H1 (cell line): Measurements from ENCODE around the gene METTL1. TPM values are rescaled to one million over a fixed set of nuclear protein-coding genes. Genes with fewer than 3 reads are reported as not detected.

ENCODE experiments used
- ATF3 ChIP-seq: IDR thresholded peaks from 2 replicates; pipeline ENCODE4 v1.6.1; 2011; ENCODE audit warnings: low read depth, mild to moderate bottlenecking, low read length; ENCODE audit not compliant: insufficient read depth
- CBX5 ChIP-seq: fragments of 300-800, 300-1000 bp; sonication (generic); IDR thresholded peaks from 2 replicates; pipeline ENCODE4 v1.7.1; 2016; ENCODE audit warnings: antibody characterized with exemption, low read length, low read depth
- CHD2 ChIP-seq: IDR thresholded peaks from 2 replicates; pipeline ENCODE4 v1.6.1; 2012; ENCODE audit warnings: low read length, improper control_type of control experiment
- CREB1 ChIP-seq: IDR thresholded peaks from 2 replicates; pipeline ENCODE4 v1.6.1; 2012; ENCODE audit warnings: inconsistent platforms
- EZH2 ChIP-seq: fragments of 200-600 bp; sonication (generic); IDR thresholded peaks from 2 replicates; pipeline ENCODE4 v1.7.1; 2012; ENCODE audit warnings: low read depth, mild to moderate bottlenecking, moderate library complexity, low read length, inconsistent platforms; ENCODE audit not compliant: severe bottlenecking
- FOSL1 ChIP-seq: IDR thresholded peaks from 2 replicates; pipeline ENCODE4 v1.6.1; 2011; ENCODE audit warnings: mild to moderate bottlenecking, low read depth, low read length, moderate library complexity; ENCODE audit not compliant: insufficient read depth
- GABPA ChIP-seq: IDR thresholded peaks from 2 replicates; pipeline ENCODE4 v1.6.1; 2011; ENCODE audit warnings: mild to moderate bottlenecking, low read length, moderate library complexity, borderline replicate concordance; ENCODE audit not compliant: insufficient read depth
- JUND ChIP-seq: IDR thresholded peaks from 2 replicates; pipeline ENCODE4 v1.6.1; 2011; ENCODE audit warnings: mild to moderate bottlenecking, improper control_type of control experiment, low read length
- KDM1A ChIP-seq: fragments of 200-600, 300-600 bp; sonication (generic); IDR thresholded peaks from 2 replicates; pipeline ENCODE4 v1.7.1; 2016; ENCODE audit warnings: mild to moderate bottlenecking, low read length, borderline replicate concordance
- NANOG ChIP-seq: IDR thresholded peaks from 2 replicates; pipeline ENCODE4 v1.6.1; 2011; ENCODE audit warnings: low read length, low read depth, mild to moderate bottlenecking, inconsistent platforms; ENCODE audit not compliant: insufficient read depth, poor library complexity, severe bottlenecking
- NRF1 ChIP-seq: IDR thresholded peaks from 2 replicates; pipeline ENCODE4 v1.6.1; 2011; ENCODE audit warnings: mild to moderate bottlenecking, low read depth, low read length, improper control_type of control experiment
- PHF8 ChIP-seq: fragments of 200-600 bp; sonication (generic); conservative IDR thresholded peaks from 2 replicates; pipeline ENCODE4 v1.7.1; 2012; ENCODE audit warnings: low read depth, mild to moderate bottlenecking, inconsistent platforms, low read length, moderate library complexity
- SAP30 ChIP-seq: fragments of 300-600 bp; sonication (generic); IDR thresholded peaks from 2 replicates; pipeline ENCODE4 v1.7.1; 2012; ENCODE audit warnings: low read length, moderate library complexity, mild to moderate bottlenecking, inconsistent platforms; ENCODE audit not compliant: insufficient read depth, insufficient replicate concordance
- SIN3A ChIP-seq, 2 experiments: IDR thresholded peaks in 1 of 2; conservative IDR thresholded peaks in 1 of 2; 2 replicates each; pipeline ENCODE4 v1.6.1; 2011 to 2012; ENCODE audit warnings: low read length in 2 of 2, improper control_type of control experiment in 1 of 2, low read depth in 1 of 2, mild to moderate bottlenecking in 1 of 2
- SIRT6 ChIP-seq: IDR thresholded peaks from one replicate; pipeline ENCODE4 v1.7.1; 2012; ENCODE audit warnings: low read length, inconsistent platforms
- SIX5 ChIP-seq: IDR thresholded peaks from 2 replicates; pipeline ENCODE4 v1.6.1; 2011; ENCODE audit warnings: mild to moderate bottlenecking, low read depth, low read length
- SP1 ChIP-seq: IDR thresholded peaks from 2 replicates; pipeline ENCODE4 v1.6.1; 2011; ENCODE audit warnings: low read depth, low read length
- SP2 ChIP-seq: IDR thresholded peaks from 2 replicates; pipeline ENCODE4 v1.6.1; 2012; ENCODE audit warnings: mild to moderate bottlenecking, low read length, inconsistent platforms
- TEAD4 ChIP-seq: IDR thresholded peaks from 2 replicates; pipeline ENCODE4 v1.6.1; 2012; ENCODE audit warnings: low read depth, low read length, inconsistent platforms, mixed read lengths
- ZNF274 ChIP-seq: IDR thresholded peaks from 2 replicates; pipeline ENCODE4 v1.7.0; 2012; ENCODE audit warnings: low read length, borderline replicate concordance; ENCODE audit errors: extremely low read depth
- polyA plus RNA-seq, 7 experiments: library from polyadenylated mRNA; depleted of rRNA in 3 of 7; stranded (reverse) in 5 of 7; unstranded in 2 of 7; fragments of >200 nt in 5 of 7; fragments of 200-250 nt in 2 of 7; gene quantifications; 1 replicate in 5 of 7; 2 replicates in 1 of 7; 4 replicates in 1 of 7; pipeline versions ENCODE4 v1.2.1 to v1.2.3, GENCODE V29; 2011 to 2013; ENCODE audit warnings: missing spikeins in 2 of 7, mixed read lengths in 2 of 7
- total RNA-seq: library from RNA; stranded (reverse); fragmentation: NEBNext Ultra II Directional; extraction: Animal tissue kit (Norgen Biotek cat#: 25700); gene quantifications from 2 replicates; pipeline ENCODE4 v1.2.1, GENCODE V29; 2021
- TF ChIP-seq, protein P1 (sequence below): IDR thresholded peaks from 2 replicates; pipeline ENCODE4 v1.6.1; 2012; ENCODE audit warnings: inconsistent platforms
- TF ChIP-seq, protein P2 (sequence below): IDR thresholded peaks from 2 replicates; pipeline ENCODE4 v1.6.1; 2011; ENCODE audit warnings: low read length, improper control_type of control experiment

METTL1 gene
- total and polyA plus RNA-seq, 2 of the 8 experiments (the other 6 are each of a cell fraction or from before 2014, with no cell fraction given): 40.5 to 46.0 TPM

GRCh38 chr12:57756406-57757341, 15.2 kb downstream of the METTL1 start (continued):
- TF ChIP-seq, protein P1, sequence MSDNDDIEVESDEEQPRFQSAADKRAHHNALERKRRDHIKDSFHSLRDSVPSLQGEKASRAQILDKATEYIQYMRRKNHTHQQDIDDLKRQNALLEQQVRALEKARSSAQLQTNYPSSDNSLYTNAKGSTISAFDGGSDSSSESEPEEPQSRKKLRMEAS: 0 out of 2 replicates have a peak, but pooled peaks have one; percentile 34
- TF ChIP-seq SP1 (no peak), TEAD4 (no peak), CHD2 (no peak), GABPA (peak; percentile 65; the same call in 1 of the 2 replicates), JUND (0 out of 2 replicates have a peak, but pooled peaks have one; percentile 33), ZNF274 (no peak), NRF1 (no peak), CREB1 (peak; percentile 61), EZH2 (peak; percentile 62), SIX5 (no peak), NANOG (no peak), SAP30 (no peak), SIRT6 (no peak), KDM1A (no peak), SIN3A (conservative IDR thresholded peaks at IDR 0.05 in 1 of 2, IDR thresholded peaks at IDR 0.05 in 1 of 2; ENCODE audit: low read depth in 1 of 2, low read length in 2 of 2) (peak; percentile 42 to 76; a peak in 1 of 4 replicates), FOSL1 (no peak), SP2 (no peak), CBX5 (no peak), PHF8 (no peak), ATF3 (no peak)
- TF ChIP-seq, protein P2, sequence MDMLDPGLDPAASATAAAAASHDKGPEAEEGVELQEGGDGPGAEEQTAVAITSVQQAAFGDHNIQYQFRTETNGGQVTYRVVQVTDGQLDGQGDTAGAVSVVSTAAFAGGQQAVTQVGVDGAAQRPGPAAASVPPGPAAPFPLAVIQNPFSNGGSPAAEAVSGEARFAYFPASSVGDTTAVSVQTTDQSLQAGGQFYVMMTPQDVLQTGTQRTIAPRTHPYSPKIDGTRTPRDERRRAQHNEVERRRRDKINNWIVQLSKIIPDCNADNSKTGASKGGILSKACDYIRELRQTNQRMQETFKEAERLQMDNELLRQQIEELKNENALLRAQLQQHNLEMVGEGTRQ: no peak
